K562 (cell line): ENCODE measurements around the gene B3GNT7. TPM values are rescaled to one million over a fixed set of nuclear protein-coding genes. Genes with fewer than 3 reads are reported as not detected.

Experiments used
- ATAC-seq: fragments of 200-7000 bp; cut with Tn5 transposase; 3 replicates; pipeline ENCODE4 v1.9.1; 2020; ENCODE audit warnings: moderate library complexity
- BruUV-seq: library from RNA; stranded (reverse); fragments of 400-500 nt; replicated peaks from 2 replicates; lab custom pipeline; 2021; lab: Mats Ljungman, UMichigan
- CTCF ChIA-PET: fragments of 300-600 bp; formaldehyde crosslinking; extraction: SDS; loops from one replicate; lab custom pipeline; 2021; ENCODE audit warnings: low intra/inter-chr PET ratio; lab: Yijun Ruan, JAX
- POLR2A ChIA-PET: fragments of 300-600, 350-650 bp; sonication (Branson Sonifier 250); formaldehyde crosslinking; extraction: SDS; loops from one replicate; lab custom pipeline; 2021; ENCODE audit warnings: antibody characterized with exemption, inconsistent platforms; lab: Yijun Ruan, JAX
- DNase-seq, 4 experiments: peaks; one replicate each; pipeline versions ENCODE4 v3.0.0 to v3.0.0-alpha.2; 2011 to 2018; ENCODE audit warnings: low spot score in 3 of 4, mixed read lengths in 3 of 4; ENCODE audit errors: extremely low read depth in 1 of 4
- FAIRE-seq: peaks from 2 replicates; lab custom pipeline; 2011; peaks lifted over from hg19 to GRCh38; lab: Jason Lieb, UNC
- H2AFZ ChIP-seq: 2 replicates; pipeline ENCODE4 v1.6.0; 2011; ENCODE audit warnings: low read depth, low read length, control low read depth, inconsistent platforms
- H3K27ac ChIP-seq: fragments of 200-600 bp; 3 replicates; pipeline ENCODE4 v1.8.0; 2011; ENCODE audit warnings: low read depth, mild to moderate bottlenecking, control low read depth, inconsistent platforms, low read length, moderate library complexity, mixed read lengths; ENCODE audit errors: extremely low read depth
- H3K27me3 ChIP-seq, 2 experiments: fragments of 300-600 bp in 1 of 2; 2 replicates in 1 of 2; 3 replicates in 1 of 2; pipeline versions ENCODE4 v1.6.0 to v1.8.0; 2011; ENCODE audit warnings: inconsistent platforms in 2 of 2, low read length in 2 of 2, mild to moderate bottlenecking in 1 of 2, mixed read lengths in 1 of 2, moderate library complexity in 1 of 2; ENCODE audit not compliant: control insufficient read depth in 2 of 2, insufficient read depth in 2 of 2
- H3K36me3 ChIP-seq: fragments of 300-600 bp; 3 replicates; pipeline ENCODE4 v1.8.0; 2011; ENCODE audit warnings: mild to moderate bottlenecking, low read length, inconsistent platforms; ENCODE audit not compliant: control insufficient read depth, insufficient read depth
- H3K4me1 ChIP-seq, 2 experiments: fragments of 200-600 bp in 1 of 2; replicated peaks in 1 of 2; 2 replicates in 1 of 2; 3 replicates in 1 of 2; pipeline versions ENCODE4 v1.5.1 to v1.8.0; 2011; ENCODE audit warnings: inconsistent platforms in 2 of 2, low read length in 2 of 2, mild to moderate bottlenecking in 1 of 2, mixed read lengths in 1 of 2, moderate library complexity in 1 of 2; ENCODE audit not compliant: control insufficient read depth in 2 of 2, insufficient read depth in 2 of 2
- H3K4me2 ChIP-seq: 2 replicates; pipeline ENCODE4 v1.6.1; 2011; ENCODE audit warnings: low read length, control low read depth, inconsistent platforms, mixed read lengths; ENCODE audit not compliant: insufficient read depth
- H3K4me3 ChIP-seq: fragments of 200-600 bp; sonication (generic), shearing (Covaris generic); 2 replicates; pipeline ENCODE4 v1.5.1; 2016; ENCODE audit warnings: control low read depth, inconsistent platforms
- H3K79me2 ChIP-seq: fragments of 200-600 bp; 3 replicates; pipeline ENCODE4 v1.8.0; 2011; ENCODE audit warnings: low read length, inconsistent platforms; ENCODE audit not compliant: control insufficient read depth, insufficient read depth
- H3K9ac ChIP-seq, 2 experiments: 2 replicates each; pipeline versions ENCODE4 v1.6.0 to v1.6.1; 2011; ENCODE audit warnings: low read depth in 2 of 2, low read length in 2 of 2, control low read depth in 1 of 2, inconsistent platforms in 1 of 2, mild to moderate bottlenecking in 1 of 2, mixed read lengths in 1 of 2; ENCODE audit not compliant: insufficient read depth in 1 of 2
- H3K9me1 ChIP-seq: one replicate; pipeline ENCODE4 v1.6.0; 2011; ENCODE audit warnings: inconsistent platforms, mild to moderate bottlenecking, low read length, moderate library complexity; ENCODE audit not compliant: control insufficient read depth, insufficient read depth
- H3K9me3 ChIP-seq: replicated peaks from 2 replicates; pipeline ENCODE4 v1.5.1; 2011; ENCODE audit warnings: low read depth, low read length, inconsistent platforms; ENCODE audit not compliant: control insufficient read depth, insufficient read depth
- H4K20me1 ChIP-seq: replicated peaks from 2 replicates; pipeline ENCODE4 v1.6.1; 2011; ENCODE audit warnings: low read length, inconsistent platforms, mixed read lengths; ENCODE audit not compliant: control insufficient read depth, insufficient read depth
- ARID1B ChIP-seq: fragments of 450-650 bp; IDR thresholded peaks from 2 replicates; pipeline ENCODE4 v1.6.1; 2016; ENCODE audit warnings: antibody characterized with exemption, mild to moderate bottlenecking, inconsistent platforms
- ATF4 ChIP-seq: fragments of 450-650 bp; formaldehyde crosslinking; IDR thresholded peaks from 2 replicates; pipeline ENCODE4 v1.4.0; 2022; ENCODE audit warnings: mild to moderate bottlenecking, moderate library complexity
- CBFA2T2 ChIP-seq: fragments of 450-650 bp; conservative IDR thresholded peaks from 2 replicates; pipeline ENCODE4 v1.6.1; 2017; ENCODE audit warnings: mild to moderate bottlenecking
- CBFA2T3 ChIP-seq: fragments of 450-650 bp; IDR thresholded peaks from 2 replicates; pipeline ENCODE4 v1.6.1; 2017
- CREB1 ChIP-seq, 2 experiments: sonication (generic) in 1 of 2; formaldehyde crosslinking in 1 of 2; IDR thresholded peaks; 2 replicates each; pipeline versions ENCODE4 v1.6.1 to v1.8.0; 2012 to 2022; ENCODE audit warnings: inconsistent platforms in 1 of 2, mild to moderate bottlenecking in 1 of 2, missing genetic modification reagents in 1 of 2, moderate library complexity in 1 of 2
- HDAC2 ChIP-seq: fragments of 450-650 bp; IDR thresholded peaks from 2 replicates; pipeline ENCODE4 v1.6.1; 2016; ENCODE audit warnings: mild to moderate bottlenecking
- IRF9 ChIP-seq: fragments of 450-650 bp; IDR thresholded peaks from 2 replicates; pipeline ENCODE4 v1.6.1; 2016; ENCODE audit warnings: missing biosample characterization, missing genetic modification characterization
- MTA3 ChIP-seq: fragments of 450-650 bp; formaldehyde crosslinking; IDR thresholded peaks from 2 replicates; pipeline ENCODE4 v1.6.1; 2017; ENCODE audit warnings: mild to moderate bottlenecking, borderline replicate concordance
- NFIC ChIP-seq: fragments of 450-650 bp; IDR thresholded peaks from 2 replicates; pipeline ENCODE4 v1.6.1; 2017; ENCODE audit warnings: mild to moderate bottlenecking, inconsistent platforms
- RBFOX2 ChIP-seq: fragments of 200-400 bp; formaldehyde crosslinking; IDR thresholded peaks from 2 replicates; pipeline ENCODE4 v1.6.1; 2017; ENCODE audit warnings: low read depth, mild to moderate bottlenecking, low read length, moderate library complexity
- RBM39 ChIP-seq: fragments of 200-400 bp; formaldehyde crosslinking; optimal IDR thresholded peaks from 2 replicates; pipeline ENCODE3; 2018; ENCODE audit warnings: low read depth, low read length
- RFX1 ChIP-seq: fragments of 450-650 bp; IDR thresholded peaks from 2 replicates; pipeline ENCODE4 v1.6.1; 2016; ENCODE audit warnings: mild to moderate bottlenecking, moderate library complexity
- SMARCB1 ChIP-seq: IDR thresholded peaks from 2 replicates; pipeline ENCODE4 v1.6.1; 2011; ENCODE audit warnings: improper control_type of control experiment, low read depth; ENCODE audit not compliant: insufficient read length
- SMC3 ChIP-seq: conservative IDR thresholded peaks from 2 replicates; pipeline ENCODE4 v1.6.1; 2011; ENCODE audit warnings: low read depth, low read length, improper control_type of control experiment; ENCODE audit not compliant: insufficient read depth
- SREBF1 ChIP-seq: fragments of 150-350 bp; IDR thresholded peaks from 2 replicates; pipeline ENCODE4 v1.6.1; 2014; ENCODE audit warnings: antibody characterized with exemption, low read depth, low read length, borderline replicate concordance
- TAL1 ChIP-seq: fragments of 450-650 bp; IDR thresholded peaks from 2 replicates; pipeline ENCODE4 v1.6.1; 2016; ENCODE audit warnings: mild to moderate bottlenecking
- ZBTB26 ChIP-seq: fragments of 450-650 bp; formaldehyde crosslinking; IDR thresholded peaks from 2 replicates; pipeline ENCODE4 v1.4.0; 2022; ENCODE audit warnings: missing genetic modification characterization
- ZNF175 ChIP-seq: fragments of 200-800 bp; sonication (Bioruptor generic); IDR thresholded peaks from 2 replicates; pipeline ENCODE4 v1.6.1; 2016; ENCODE audit warnings: low read depth, mild to moderate bottlenecking, missing genetic modification characterization, missing compliant biosample characterization
- ZNF444 ChIP-seq: fragments of 250-450 bp; sonication (Bioruptor Pico); IDR thresholded peaks from 2 replicates; pipeline ENCODE4 v1.4.0; 2020; ENCODE audit warnings: mild to moderate bottlenecking, moderate library complexity
- ZNF445 ChIP-seq: fragments of 250-450 bp; sonication (Bioruptor Pico); IDR thresholded peaks from 2 replicates; pipeline ENCODE4 v1.4.0; 2020; ENCODE audit warnings: low read depth, mild to moderate bottlenecking, moderate library complexity
- ZNF584 ChIP-seq: fragments of 200-800 bp; sonication (Bioruptor generic); IDR thresholded peaks from 2 replicates; pipeline ENCODE4 v1.6.1; 2016; ENCODE audit warnings: low read depth, mild to moderate bottlenecking, missing genetic modification characterization, missing compliant biosample characterization
- in situ Hi-C: fragments of 300-500 bp; cut with MboI; formaldehyde crosslinking; loops from 4 replicates; pipeline ENCODE4 v1.15.0; 2018; ENCODE audit warnings: inconsistent platforms, mixed read lengths
- intact Hi-C: fragments of 100-400 bp; cut with micrococcal nuclease; formaldehyde crosslinking; loops from 2 replicates; pipeline ENCODE4 v1.14.2; 2022
- polyA plus RNA-seq, 8 experiments: library from polyadenylated mRNA; depleted of rRNA in 4 of 8; stranded (reverse) in 5 of 8; unstranded in 3 of 8; fragments of >200 nt; fragmentation: Nextera tagmentation in 2 of 8; fragmentation: Illumina TruSeq in 1 of 8; extraction: Ambion mirVana in 2 of 8; extraction: Trizol in 1 of 8; gene quantifications; 2 replicates each; pipeline versions ENCODE4 v1.2.1 to v1.2.3, GENCODE V29; 2011 to 2014; ENCODE audit warnings: inconsistent platforms in 1 of 8, missing spikeins in 1 of 8
- total RNA-seq, 7 experiments: library from RNA; depleted of rRNA in 6 of 7; stranded (reverse); fragments of >200 nt in 6 of 7; fragmentation: Illumina TruSeq in 2 of 7; extraction: Trizol in 2 of 7; gene quantifications; 2 replicates each; pipeline versions ENCODE4 v1.2.1 to v1.2.3, GENCODE V29; 2011 to 2021; ENCODE audit warnings: low replicate concordance in 1 of 7

The B3GNT7 gene
- total and polyA plus RNA-seq, 9 of the 15 experiments (the other 6 are each of a cell fraction or from before 2014, with no cell fraction given) = 0.20 TPM; not detected in 8

- TF ChIP-seq CBFA2T2 = no peak
These were observed 18.5 kb downstream of the B3GNT7 start (continued) for GRCh38 chr2:231413921-231414476.

GRCh38 chr2:231415029-231415428, 19.5 kb downstream of the B3GNT7 start:
- no peaks in the 10 kb centered on the region for H3K36me3 ChIP-seq
- H3K27me3 ChIP-seq = peaks cover 6 to 19% of the 10 kb centered on the region in 2 experiments; a peak in 3 of 5 replicates
- no peaks in the 10 kb centered on the region for H3K79me2 ChIP-seq
- no peak overlapping the region for H3K27ac ChIP-seq
- POLR2A ChIA-PET = no interaction called here
- ATAC-seq (no peak), FAIRE-seq (no peak), DNase-seq (no peak)
- H3K4me2 ChIP-seq = no peak overlapping the region
- H4K20me1 ChIP-seq = no peaks in the 10 kb centered on the region
- no TSS peak for BruUV-seq
- peaks cover 2% of the 10 kb centered on the region; the same call in 1 of the 2 replicates for H3K9me3 ChIP-seq
- H3K9ac ChIP-seq = no peak overlapping the region
- intact Hi-C loops = no loop called here
- no peak overlapping the region for H3K4me3 ChIP-seq
- in situ Hi-C loops = no loop called here
- CTCF ChIA-PET = no interaction called here
- H2AFZ ChIP-seq = no peak overlapping the region
- H3K4me1 ChIP-seq = peaks cover 0 to 4% of the 10 kb centered on the region in 2 experiments; a peak in 3 of 5 replicates
- H3K9me1 ChIP-seq = no peaks in the 10 kb centered on the region
- no peak for TF ChIP-seq RBFOX2
- no peak for TF ChIP-seq IRF9 (tag)
- TF ChIP-seq RFX1 = no peak
- TF ChIP-seq CBFA2T3 = 0 out of 2 replicates have a peak, but pooled peaks have one; percentile 5
- TF ChIP-seq ZNF445 (CRISPR knock-in tag) = no peak
- TF ChIP-seq ARID1B = peak; percentile 55; the same call in 1 of the 2 replicates
- no peak for TF ChIP-seq ZBTB26 (CRISPR knock-in tag)
- no peak for TF ChIP-seq ZNF584 (CRISPR knock-in tag)
- TF ChIP-seq RBM39 = no peak
- no peak for TF ChIP-seq SMC3
- TF ChIP-seq ZNF175 (CRISPR knock-in tag) = no peak
- no peak for TF ChIP-seq MTA3
- peak; percentile 65 for TF ChIP-seq NFIC
- no peak for TF ChIP-seq ATF4
- TF ChIP-seq HDAC2 = no peak
- peak; percentile 37 for TF ChIP-seq TAL1
- TF ChIP-seq ZNF444 (CRISPR knock-in tag) = no peak
- no peak for TF ChIP-seq SREBF1
- no peak for TF ChIP-seq SMARCB1
- no peak for TF ChIP-seq CREB1 (IDR thresholded peaks at IDR 0.05)
- no peak for TF ChIP-seq CREB1 (CRISPR knock-in tag; IDR thresholded peaks at IDR 0.05)
